Panc1 (cell line): ENCODE data around the gene MAPRE2. TPM values are rescaled to one million over a fixed set of nuclear protein-coding genes. Genes with fewer than 3 reads are reported as not detected.

ENCODE experiments used
- ATAC-seq: fragments of 200-7000 bp; cut with Tn5 transposase; 2 replicates; pipeline ENCODE4 v1.9.1; 2020; ENCODE audit warnings: mild to moderate bottlenecking, moderate library complexity
- BruUV-seq: library from RNA; stranded (reverse); fragments of 400-500 nt; replicated peaks from 2 replicates; lab custom pipeline; 2021; lab: Mats Ljungman, UMichigan
- CTCF ChIA-PET: fragments of 300-600 bp; sonication (Branson Sonifier 250); formaldehyde crosslinking; loops from one replicate; lab custom pipeline; 2022; ENCODE audit warnings: antibody characterized with exemption; lab: Charles Lee
- POLR2A ChIA-PET: fragments of 300-600 bp; sonication (Branson Sonifier 250); formaldehyde crosslinking; loops from one replicate; lab custom pipeline; 2022; ENCODE audit warnings: antibody characterized with exemption; lab: Charles Lee
- DNase-seq: peaks from one replicate; pipeline ENCODE4 v3.0.0-alpha.2; 2010; ENCODE audit warnings: low read depth, low spot score
- H3K27ac ChIP-seq: 2 replicates; pipeline ENCODE4 v1.5.1; 2011; ENCODE audit warnings: mild to moderate bottlenecking, low read length, inconsistent platforms
- H3K27me3 ChIP-seq: fragments of 200-500 bp; sonication (Bioruptor generic); 2 replicates; pipeline ENCODE4 v1.6.0; 2014; ENCODE audit warnings: low read length, inconsistent platforms; ENCODE audit not compliant: control insufficient read depth, insufficient read depth
- H3K36me3 ChIP-seq: fragments of 200-500 bp; sonication (Bioruptor generic); 2 replicates; pipeline ENCODE4 v1.5.1; 2014; ENCODE audit warnings: inconsistent platforms, mild to moderate bottlenecking, low read length, moderate library complexity; ENCODE audit not compliant: control insufficient read depth, insufficient read depth
- H3K4me1 ChIP-seq: 2 replicates; pipeline ENCODE4 v1.5.1; 2011; ENCODE audit warnings: inconsistent platforms, mild to moderate bottlenecking, low read length, moderate library complexity; ENCODE audit not compliant: control insufficient read depth, insufficient read depth
- H3K4me3 ChIP-seq, 2 experiments: 2 replicates each; pipeline ENCODE4 v1.5.1; 2011 to 2012; ENCODE audit warnings: low read depth in 2 of 2, low read length in 2 of 2, mild to moderate bottlenecking in 2 of 2, inconsistent platforms in 1 of 2, moderate library complexity in 1 of 2
- H3K9me3 ChIP-seq: fragments of 200-500 bp; sonication (Bioruptor generic); 2 replicates; pipeline ENCODE4 v1.5.1; 2014; ENCODE audit warnings: low read depth, mild to moderate bottlenecking, inconsistent platforms, low read length, moderate library complexity; ENCODE audit not compliant: control insufficient read depth, insufficient read depth
- CTCF ChIP-seq: fragments of 450-650 bp; IDR thresholded peaks from 2 replicates; pipeline ENCODE4 v1.5.1; 2017; ENCODE audit warnings: mild to moderate bottlenecking
- POLR2AphosphoS5 ChIP-seq: IDR thresholded peaks from 2 replicates; pipeline ENCODE4 v1.6.1; 2012; ENCODE audit warnings: mild to moderate bottlenecking, low read depth, low read length, moderate library complexity
- REST ChIP-seq, 2 experiments: IDR thresholded peaks; 2 replicates each; pipeline ENCODE4 v1.6.1; 2011 to 2012; ENCODE audit warnings: low read depth in 2 of 2, control low read depth in 1 of 2, low read length in 1 of 2, mild to moderate bottlenecking in 1 of 2, moderate library complexity in 1 of 2; ENCODE audit not compliant: insufficient read depth in 1 of 2
- SIN3A ChIP-seq: IDR thresholded peaks from 2 replicates; pipeline ENCODE4 v1.6.1; 2012; ENCODE audit warnings: low read depth, mild to moderate bottlenecking, low read length, moderate library complexity, borderline replicate concordance; ENCODE audit not compliant: insufficient read depth
- TCF7L2 ChIP-seq: IDR thresholded peaks from 2 replicates; pipeline ENCODE4 v1.6.1; 2011; ENCODE audit warnings: mild to moderate bottlenecking, low read depth, low read length, inconsistent platforms
- in situ Hi-C: cut with HindIII; loops from 2 replicates; pipeline ENCODE4 v1.10.0; 2016; ENCODE audit warnings: low sequenced_read_pairs, low pct_unique_long_range_greater_than_20kb
- intact Hi-C: fragments of 100-400 bp; cut with micrococcal nuclease; formaldehyde crosslinking; loops from one replicate; pipeline ENCODE4 v1.10.0; 2022; ENCODE audit not compliant: unreplicated experiment
- total RNA-seq: library from RNA; stranded (reverse); gene quantifications from one replicate; pipeline ENCODE4 v1.2.1, GENCODE V29; 2021; ENCODE audit not compliant: unreplicated experiment

Gene MAPRE2
- total RNA-seq, 1 experiment from 2014 or later: 14.1 TPM

- no peak overlapping the region for H3K27ac ChIP-seq
- CTCF ChIA-PET: no interaction called here
- DNase-seq (no peak), ATAC-seq (no peak)
- no TSS peak for BruUV-seq
- H3K36me3 ChIP-seq: no peaks in the 10 kb centered on the region
- no peaks in the 10 kb centered on the region for H3K9me3 ChIP-seq
- POLR2A ChIA-PET: no interaction called here
- intact Hi-C loops (no loop called here), in situ Hi-C loops (no loop called here)
- no peaks in the 10 kb centered on the region for H3K4me1 ChIP-seq
- TF ChIP-seq TCF7L2: no peak
- H3K4me3 ChIP-seq: no peak overlapping the region
- no peaks in the 10 kb centered on the region for H3K27me3 ChIP-seq
Observed at GRCh38 chr18:35185771-35186170, 144.6 kb downstream of the MAPRE2 start.

GRCh38 chr18:35186291-35187034 lies 145.2 kb downstream of the MAPRE2 start:
- Histone ChIP-seq H3K9me3 (no peaks in the 10 kb centered on the region), H3K4me1 (no peaks in the 10 kb centered on the region), H3K4me3 (no peak overlapping the region), H3K36me3 (no peaks in the 10 kb centered on the region), H3K27ac (no peak overlapping the region), H3K27me3 (no peaks in the 10 kb centered on the region)
- BruUV-seq: no TSS peak
- intact Hi-C loops: no loop called here
- ChIA-PET POLR2A (no interaction called here), CTCF (no interaction called here)
- DNase-seq: no peak
- no peak for ATAC-seq
- TF ChIP-seq POLR2AphosphoS5 (no peak), CTCF (no peak), SIN3A (no peak), REST (IDR thresholded peaks at IDR 0.05; ENCODE audit: insufficient read depth in 1 of 2, low read depth in 2 of 2, low read length in 1 of 2) (no peak), TCF7L2 (no peak)
- in situ Hi-C loops: no loop called here

- Histone ChIP-seq H3K36me3 (no peaks in the 10 kb centered on the region), H3K4me1 (no peaks in the 10 kb centered on the region), H3K9me3 (no peaks in the 10 kb centered on the region), H3K4me3 (no peak overlapping the region), H3K27ac (no peak overlapping the region), H3K27me3 (no peaks in the 10 kb centered on the region)
- BruUV-seq: no TSS peak
- ATAC-seq (no peak), DNase-seq (no peak)
- ChIA-PET POLR2A (no interaction called here), CTCF (no interaction called here)
- intact Hi-C loops (no loop called here), in situ Hi-C loops (no loop called here)
- TF ChIP-seq POLR2AphosphoS5: no peak
- no peak for TF ChIP-seq REST (IDR thresholded peaks at IDR 0.05; ENCODE audit: insufficient read depth in 1 of 2, low read depth in 2 of 2, low read length in 1 of 2)
- TF ChIP-seq SIN3A: no peak
- TF ChIP-seq CTCF: no peak
- TF ChIP-seq TCF7L2: no peak
Observed at GRCh38 chr18:35189510-35189909, 148.3 kb downstream of the MAPRE2 start.
